Right lung (tissue), 10 donors: Measurements from ENCODE around the gene CHAF1B. TPM values are rescaled to one million over a fixed set of nuclear protein-coding genes. Genes with fewer than 3 reads are reported as not detected.
"Not testable (repeated sequence)": the region's sequence is repeated elsewhere in the genome, so short reads cannot be mapped to it uniquely, and the experiment has no call there.

Experiments used
- DNase-seq, 2 donors: peaks; one replicate each; pipeline ENCODE4 v3.0.0-alpha.2; 2013
- long read RNA-seq, 8 donors: transcript quantifications; one replicate each; lab custom pipeline, GENCODE V29; 2026
- polyA plus RNA-seq, 5 donors: library from polyadenylated mRNA; unstranded; fragments of 120-200 nt; gene quantifications; one replicate each; pipeline versions ENCODE4 v1.2.1 to v1.2.3, GENCODE V29; 2013; ENCODE audit warnings: inconsistent platforms in 1 of 5, low replicate concordance in 1 of 5; ENCODE audit not compliant: insufficient read length in 5 of 5, insufficient read depth in 1 of 5

Gene CHAF1B
- 10 to 100 TPM in 3 of 5 donors, 1 to 10 TPM in 2; 7.7 to 13.3 (median 10.4) TPM for polyA plus RNA-seq
- long read RNA-seq, donor 1, full-length matches to known transcripts: 2 of 2 reads
- long read RNA-seq, donor 1, partial matches to known transcripts: 0 of 2 reads
- long read RNA-seq, donor 1, other reads (novel, unspliced or antisense): 0 of 2 reads
- long read RNA-seq, donor 2: 0 reads
- long read RNA-seq, donor 3: 0 reads
- long read RNA-seq, donor 4: 0 reads
- long read RNA-seq, donor 5, full-length matches to known transcripts: 2 of 7 reads
- long read RNA-seq, donor 5, partial matches to known transcripts: 5 of 7 reads
- long read RNA-seq, donor 5, other reads (novel, unspliced or antisense): 0 of 7 reads
- long read RNA-seq, donor 6, full-length matches to known transcripts: 1 of 1 reads
- long read RNA-seq, donor 6, partial matches to known transcripts: 0 of 1 reads
- long read RNA-seq, donor 6, other reads (novel, unspliced or antisense): 0 of 1 reads
- long read RNA-seq, donor 7, full-length matches to known transcripts: 3 of 3 reads
- long read RNA-seq, donor 7, partial matches to known transcripts: 0 of 3 reads
- long read RNA-seq, donor 7, other reads (novel, unspliced or antisense): 0 of 3 reads
- long read RNA-seq, donor 8, full-length matches to known transcripts: 1 of 1 reads
- long read RNA-seq, donor 8, partial matches to known transcripts: 0 of 1 reads
- long read RNA-seq, donor 8, other reads (novel, unspliced or antisense): 0 of 1 reads

DNA sequence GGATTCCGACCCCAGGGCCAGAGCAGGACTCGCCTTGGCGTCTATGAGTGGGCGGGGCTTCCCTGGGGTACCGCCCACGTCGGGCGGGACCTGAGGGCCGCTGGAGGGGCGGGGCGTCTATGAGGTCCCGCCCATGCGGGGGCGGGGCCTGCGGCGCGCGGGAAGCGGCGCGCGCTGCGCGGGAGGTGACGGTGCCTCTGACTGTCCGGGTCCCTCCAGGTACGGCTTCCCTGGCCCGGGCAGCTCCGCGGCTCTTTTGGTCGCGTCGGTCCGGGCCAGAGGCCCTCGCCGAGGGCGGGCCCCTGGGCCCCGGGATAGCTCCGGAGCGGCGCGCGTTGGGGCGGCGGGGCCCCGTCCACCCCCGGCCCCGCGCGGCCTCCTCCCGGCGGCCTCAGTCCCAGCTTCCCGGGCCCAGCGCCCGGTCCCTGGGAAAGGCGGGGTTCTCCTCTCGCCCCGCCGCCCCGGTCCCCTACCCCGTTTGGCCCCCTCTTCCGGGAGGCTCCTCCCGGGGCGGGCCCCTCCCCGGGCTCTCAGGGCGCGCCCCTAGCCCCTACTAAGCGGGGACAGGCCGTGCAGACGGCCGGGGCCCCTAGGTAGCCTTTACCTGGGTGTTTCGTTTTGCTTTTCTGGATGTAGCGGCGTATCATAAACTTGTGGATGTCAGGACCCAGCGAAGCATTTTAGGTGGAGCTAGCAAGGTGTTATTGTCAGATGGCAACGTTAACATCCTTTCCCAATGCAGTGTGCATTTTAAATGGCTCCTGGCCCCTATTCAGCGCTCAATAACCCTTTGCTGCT, at the start of gene CHAF1B:
CHAF1B (plus strand) TSS at position 160 of the 798 bp plus-strand sequence. CDS start 745 bp downstream, outside the sequence.
- DNase-seq: peak; percentile 75 to 76

GRCh38 chr21:36337099-36337509, 48.1 kb upstream of the CHAF1B start:
- DNase-seq: no peak

DNA sequence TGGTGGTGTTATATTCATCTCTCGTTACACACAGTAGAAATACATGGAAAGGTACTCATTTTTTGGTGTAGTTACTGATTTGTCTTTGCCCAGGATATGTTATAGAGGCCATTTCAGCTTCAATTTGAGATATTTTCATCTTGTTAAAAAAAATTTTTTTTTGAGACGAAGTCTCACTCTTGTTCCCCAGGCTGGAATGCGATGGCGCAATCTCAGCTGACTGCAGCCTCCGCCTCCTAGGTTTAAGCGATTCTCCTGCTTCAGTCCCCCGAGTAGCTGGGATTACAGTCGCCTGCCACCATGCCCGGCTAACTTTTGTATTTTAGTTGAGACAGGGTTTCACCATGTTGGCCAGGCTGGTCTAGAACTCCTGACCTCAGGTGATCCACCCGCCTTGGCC, 46.2 kb upstream of the CHAF1B start:
- no peak for DNase-seq

DNA sequence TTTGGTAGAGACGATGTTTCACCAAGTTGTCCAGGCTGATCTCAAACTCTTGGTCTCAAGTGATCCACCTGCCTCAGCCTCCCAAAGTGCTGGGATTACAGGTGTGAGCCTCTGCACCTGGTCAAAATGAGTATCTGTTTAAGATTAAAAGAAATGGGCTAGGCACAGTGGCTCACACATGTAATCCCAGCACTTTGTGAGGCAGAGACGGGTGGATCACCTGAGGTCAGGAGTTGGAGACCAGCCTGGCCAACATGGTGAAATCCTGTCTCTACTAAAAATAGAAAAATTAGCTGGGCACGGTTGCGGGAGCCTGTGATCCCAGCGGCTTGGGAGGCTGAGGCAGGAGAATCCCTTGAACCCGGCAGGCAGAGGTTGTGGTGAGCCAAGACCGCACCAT, 42.6 kb upstream of the CHAF1B start:
- DNase-seq: not testable (repeated sequence)

GRCh38 chr21:36344931-36345330, 40.3 kb upstream of the CHAF1B start:
- no peak for DNase-seq

GRCh38 chr21:36347278-36347961, 37.8 kb upstream of the CHAF1B start:
- DNase-seq: no peak

DNA sequence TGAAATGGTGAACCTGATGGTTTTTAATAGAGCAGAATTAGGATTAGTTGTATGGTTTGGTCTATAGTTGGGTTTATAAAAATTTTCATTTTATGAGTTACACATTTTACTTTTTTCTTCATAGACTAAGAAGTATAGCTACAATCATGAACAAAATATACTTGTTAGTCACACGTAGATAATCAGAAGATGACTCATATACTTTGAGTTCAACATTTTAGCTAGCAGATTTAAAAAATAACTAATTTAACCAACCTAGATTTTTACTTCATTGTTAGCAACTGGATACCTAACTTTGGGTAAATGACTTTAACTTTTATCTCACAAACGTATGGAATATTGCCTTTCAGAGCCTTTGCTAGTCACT, 37.2 kb upstream of the CHAF1B start:
- no peak for DNase-seq

- DNase-seq: no peak
Measured at GRCh38 chr21:36349315-36349714, 35.9 kb upstream of the CHAF1B start.

- DNase-seq: no peak
Measured at GRCh38 chr21:36350282-36350910, 34.8 kb upstream of the CHAF1B start.

DNA sequence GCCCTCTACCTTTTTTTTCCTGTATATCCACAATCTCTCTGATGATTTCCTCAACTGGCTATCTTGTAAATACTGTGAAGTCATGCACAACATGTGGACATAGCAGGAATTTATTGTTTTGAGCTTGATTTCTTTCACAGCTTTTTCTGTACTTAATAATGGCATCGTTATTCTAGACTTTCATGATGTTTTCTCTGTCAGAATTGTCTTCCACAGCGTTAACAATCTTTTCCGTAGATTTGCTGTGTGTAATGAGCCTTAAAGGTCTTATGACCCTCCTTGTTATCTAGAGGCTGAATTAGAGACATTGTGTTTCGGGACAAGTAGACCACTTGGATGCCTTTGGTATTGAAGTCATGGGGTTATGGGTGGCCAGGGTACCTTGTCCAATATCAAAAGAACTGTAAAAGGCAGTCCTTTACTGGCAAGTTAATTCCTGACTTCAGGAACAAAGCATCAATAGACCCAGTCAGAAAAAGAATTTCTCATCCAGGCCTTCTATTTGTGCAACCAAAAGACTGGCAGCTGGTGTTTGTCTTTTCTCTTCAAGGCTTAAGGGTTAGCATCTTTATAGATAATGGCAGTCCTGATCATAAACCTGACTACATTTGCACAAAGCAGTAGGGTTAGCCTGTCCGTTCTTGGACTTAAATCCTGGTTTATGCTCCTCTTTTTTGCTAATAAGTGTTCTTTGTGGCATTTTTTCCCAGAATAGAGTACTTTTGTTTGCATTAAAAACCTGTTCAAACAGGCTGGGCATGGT, 30.1 kb upstream of the CHAF1B start:
- no peak for DNase-seq

DNA sequence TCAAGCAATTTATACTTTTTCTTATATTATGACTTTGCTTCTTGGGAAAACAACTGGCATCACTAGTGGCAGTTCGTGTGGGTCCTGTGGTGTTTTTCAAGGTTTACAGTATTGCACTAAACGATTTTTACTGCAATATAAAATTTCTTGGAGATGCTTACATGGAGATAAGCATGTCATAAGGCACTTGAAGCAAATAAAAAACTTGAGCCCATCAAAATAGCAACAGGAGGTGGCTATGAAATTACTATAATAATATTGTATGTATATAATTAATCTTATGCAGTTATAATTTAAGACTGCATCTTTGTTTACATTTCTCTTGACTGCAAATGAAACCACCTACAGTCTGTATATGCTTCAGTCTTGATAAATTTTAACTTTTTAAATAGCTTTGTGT, 29.3 kb upstream of the CHAF1B start:
- no peak for DNase-seq

DNA sequence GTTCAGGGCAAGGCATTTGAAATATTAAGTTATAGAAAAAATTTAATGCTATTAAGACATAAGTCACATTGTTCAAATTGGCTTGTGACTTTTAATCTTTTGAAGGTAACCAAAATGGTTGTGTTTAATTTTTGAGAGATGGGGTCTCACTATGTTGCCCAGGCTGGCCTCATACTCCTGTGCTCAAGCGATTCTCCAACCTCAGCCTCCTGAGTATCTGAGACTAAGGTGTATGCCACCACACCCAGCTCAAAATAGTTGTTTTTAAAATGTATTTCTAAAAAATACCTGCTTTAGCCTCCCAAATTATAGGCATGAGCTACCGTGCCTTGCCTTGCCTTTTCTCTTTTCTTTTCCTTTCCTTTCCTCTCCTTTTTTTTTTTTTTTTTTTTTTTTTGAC, 26.0 kb upstream of the CHAF1B start:
- DNase-seq: no peak

DNA sequence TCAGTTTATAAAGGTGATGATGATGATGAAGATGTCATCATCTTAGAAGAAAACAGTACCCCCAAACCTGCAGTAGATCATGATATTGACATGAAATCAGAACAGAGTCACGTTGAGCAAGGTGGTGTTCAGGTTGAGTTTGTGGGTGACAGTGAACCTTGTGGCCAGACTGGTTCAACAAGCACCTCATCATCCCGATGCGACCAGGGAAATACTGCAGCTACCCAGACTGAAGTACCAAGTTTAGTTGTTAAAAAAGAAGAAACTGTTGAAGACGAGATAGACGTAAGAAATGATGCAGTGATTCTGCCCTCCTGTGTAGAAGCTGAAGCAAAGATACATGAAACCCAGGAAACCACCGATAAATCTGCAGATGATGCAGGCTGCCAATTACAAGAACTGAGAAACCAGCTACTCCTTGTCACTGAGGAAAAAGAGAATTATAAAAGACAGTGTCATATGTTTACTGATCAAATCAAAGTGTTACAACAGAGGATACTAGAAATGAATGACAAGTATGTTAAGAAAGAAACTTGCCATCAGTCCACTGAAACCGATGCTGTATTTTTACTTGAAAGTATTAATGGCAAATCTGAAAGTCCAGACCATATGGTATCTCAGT, 16.0 kb upstream of the CHAF1B start:
- DNase-seq: no peak

DNA sequence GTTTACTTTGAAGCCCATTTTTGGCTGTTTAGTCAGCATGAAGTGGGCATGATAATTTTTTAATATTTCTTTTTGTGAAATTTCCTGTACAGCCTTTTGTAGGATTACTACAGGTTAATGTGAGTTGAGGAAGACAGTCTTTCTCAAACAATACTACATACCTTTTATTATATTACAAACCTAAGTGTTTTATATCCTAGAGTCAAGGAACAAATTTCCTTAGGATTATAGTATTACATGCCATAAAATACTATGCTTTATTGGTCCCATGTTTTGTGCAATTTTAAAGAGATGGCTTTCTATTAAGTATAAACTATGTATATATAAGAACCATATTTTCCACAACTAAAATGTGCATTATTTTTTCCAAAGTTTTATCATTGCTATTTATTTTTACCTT, 9.2 kb upstream of the CHAF1B start:
- DNase-seq: no peak

GRCh38 chr21:36377391-36377842, 7.8 kb upstream of the CHAF1B start:
- no peak for DNase-seq

- no peak for DNase-seq
Measured at GRCh38 chr21:36379251-36379650, 5.9 kb upstream of the CHAF1B start.

GRCh38 chr21:36381841-36382589, 3.2 kb upstream of the CHAF1B start:
- DNase-seq: no peak

- DNase-seq: not testable (repeated sequence)
Measured at GRCh38 chr21:36382722-36383121, 2.5 kb upstream of the CHAF1B start.

DNA sequence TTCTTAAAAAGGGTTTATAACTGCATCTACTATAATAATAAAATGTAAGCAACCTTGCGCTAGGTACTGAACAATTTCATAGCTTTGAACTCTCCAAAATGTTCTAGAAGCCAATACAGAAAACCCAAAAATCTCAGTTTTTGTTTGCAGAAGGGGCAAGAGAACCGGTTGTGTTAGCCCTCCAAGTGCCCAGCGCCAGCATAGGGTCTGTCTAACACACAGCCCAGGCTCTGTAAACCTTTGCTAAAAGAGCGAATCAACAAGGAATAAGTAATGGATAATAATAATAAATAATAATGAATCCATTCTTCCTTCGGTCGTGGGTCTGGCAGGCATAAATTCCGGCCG, 333 bp upstream of the CHAF1B start:
- no peak for DNase-seq
